ENCODE data around the gene DDX11.
"Not testable (repeated sequence)": the region's sequence is repeated elsewhere in the genome, so short reads cannot be mapped to it uniquely, and the experiment has no call there.

The DDX11 gene

DNA sequence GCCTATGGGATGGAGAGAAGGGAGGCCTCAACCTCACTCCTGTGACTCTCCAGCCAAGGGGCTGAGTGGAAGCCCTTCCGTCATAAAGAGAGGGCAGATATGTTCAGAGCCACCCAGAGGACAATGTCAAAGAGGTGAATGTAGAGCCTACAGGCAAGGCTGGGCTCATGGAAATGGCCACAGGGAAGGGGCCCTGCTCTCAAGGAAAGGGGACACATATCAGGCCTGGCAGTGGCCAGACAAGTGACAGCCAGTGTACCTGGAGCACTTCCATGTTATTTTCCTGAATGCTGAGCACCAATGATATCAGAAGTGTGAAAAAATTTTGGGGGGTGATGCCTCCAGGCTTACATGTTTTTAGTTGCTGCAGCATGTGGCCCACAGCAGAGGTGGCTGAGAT lies 36.6 kb upstream of the DDX11 start:
- Histone ChIP-seq H3K27me3 (replicated peaks; ENCODE audit: control insufficient read depth, insufficient read depth, low read length) (peaks cover 5% of the 10 kb centered on the region), H3K4me3 (ENCODE audit: low read length) (no peak overlapping the region), H3K9ac (ENCODE audit: low read length) (no peak overlapping the region), H3K4me1 (ENCODE audit: control insufficient read depth, insufficient read depth, low read length) (peaks cover 6% of the 10 kb centered on the region), H3K36me3 (ENCODE audit: control insufficient read depth, insufficient read depth, low read length, severe bottlenecking) (no peaks in the 10 kb centered on the region), H3K9me3 (ENCODE audit: control insufficient read depth, low read length) (no peaks in the 10 kb centered on the region)
- DNase-seq (ENCODE audit: low read depth): no peak

DNA sequence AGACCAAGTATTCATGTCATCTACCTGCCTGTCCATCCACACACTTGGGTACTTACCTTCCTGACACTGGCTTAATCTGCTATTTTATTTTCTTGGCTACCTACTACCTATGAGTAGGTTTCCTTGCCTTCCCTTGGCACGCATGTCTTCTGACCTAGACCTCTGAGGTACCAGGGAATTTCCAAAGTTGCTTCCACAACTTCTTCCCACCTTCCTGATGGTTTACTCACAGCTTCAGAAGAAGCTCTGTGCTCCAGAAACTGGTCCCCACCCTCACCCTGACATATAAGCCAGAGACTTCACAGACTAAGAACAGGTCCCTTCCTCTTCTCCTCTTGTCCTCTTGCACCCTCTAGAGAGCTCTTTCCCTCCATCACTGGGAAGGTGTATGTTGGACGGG lies 35.7 kb upstream of the DDX11 start:
- no peak for DNase-seq (ENCODE audit: low read depth)
- H3K4me3 ChIP-seq (ENCODE audit: low read length): no peak overlapping the region
- H3K9me3 ChIP-seq (ENCODE audit: control insufficient read depth, low read length): no peaks in the 10 kb centered on the region
- H3K9ac ChIP-seq (ENCODE audit: low read length): no peak overlapping the region
- no peaks in the 10 kb centered on the region for H3K36me3 ChIP-seq (ENCODE audit: control insufficient read depth, insufficient read depth, low read length, severe bottlenecking)
- peaks cover 5% of the 10 kb centered on the region for H3K27me3 ChIP-seq (replicated peaks; ENCODE audit: control insufficient read depth, insufficient read depth, low read length)
- peaks cover 6% of the 10 kb centered on the region for H3K4me1 ChIP-seq (ENCODE audit: control insufficient read depth, insufficient read depth, low read length)

DNA sequence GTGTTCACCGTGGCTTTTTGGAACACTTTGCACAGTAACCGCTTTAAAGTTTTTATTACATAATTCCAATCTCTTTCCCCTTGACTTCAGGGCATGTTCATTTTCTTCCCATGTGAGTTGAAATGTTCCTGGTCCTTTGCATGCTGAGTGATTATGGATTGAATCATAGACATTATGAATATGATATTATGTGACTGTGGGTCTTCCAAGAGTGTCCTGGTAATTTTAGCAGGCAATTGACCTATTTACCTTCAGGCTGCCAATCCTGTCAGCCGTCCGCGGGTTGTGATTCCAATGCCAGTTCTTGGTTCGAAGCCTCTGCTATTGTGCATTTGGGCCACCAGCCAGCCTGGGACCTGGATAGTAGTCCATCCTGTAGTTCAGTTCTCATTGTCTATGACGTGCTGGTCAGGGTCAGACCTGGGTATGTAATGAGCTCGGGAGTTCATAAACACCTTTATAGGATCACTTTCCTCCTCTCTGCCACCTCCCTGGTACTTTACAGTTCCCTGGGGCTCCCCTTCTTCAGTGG lies 32.6 kb upstream of the DDX11 start:
- H3K4me1 ChIP-seq (ENCODE audit: control insufficient read depth, insufficient read depth, low read length): peaks cover 6% of the 10 kb centered on the region
- no peaks in the 10 kb centered on the region for H3K9me3 ChIP-seq (ENCODE audit: control insufficient read depth, low read length)

DNA sequence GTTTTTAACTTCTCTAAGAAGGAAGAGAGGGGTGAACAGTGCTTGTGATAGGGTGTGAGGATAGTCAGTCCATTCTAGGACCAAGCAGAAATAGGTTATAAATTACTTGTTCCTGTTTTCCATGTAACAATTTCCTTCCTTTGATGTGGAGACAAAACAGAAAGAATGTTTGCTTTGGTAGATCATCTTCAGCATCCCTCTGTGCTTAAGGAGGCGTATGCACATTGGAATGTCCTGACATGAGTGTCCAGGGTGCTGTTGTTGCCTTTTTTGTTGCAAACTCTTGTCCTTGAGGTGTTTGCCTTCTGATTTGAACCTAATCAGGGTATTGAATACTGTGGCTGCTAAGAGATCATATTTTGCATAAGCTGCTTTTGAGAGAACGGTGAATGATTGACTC lies 23.5 kb upstream of the DDX11 start:
- not testable (repeated sequence) for H3K9ac ChIP-seq (ENCODE audit: low read length); H3K4me1 ChIP-seq (ENCODE audit: control insufficient read depth, insufficient read depth, low read length); H3K4me3 ChIP-seq (ENCODE audit: low read length); H3K9me3 ChIP-seq (ENCODE audit: control insufficient read depth, low read length); H3K36me3 ChIP-seq (ENCODE audit: control insufficient read depth, insufficient read depth, low read length, severe bottlenecking); DNase-seq (ENCODE audit: low read depth); H3K27me3 ChIP-seq (replicated peaks; ENCODE audit: control insufficient read depth, insufficient read depth, low read length)

More for the DNA sequence above, 32.6 kb upstream of the DDX11 start:
- no peak overlapping the region for H3K4me3 ChIP-seq (ENCODE audit: low read length)
- H3K36me3 ChIP-seq (ENCODE audit: control insufficient read depth, insufficient read depth, low read length, severe bottlenecking): no peaks in the 10 kb centered on the region
- DNase-seq (ENCODE audit: low read depth): no peak
- peaks cover 5% of the 10 kb centered on the region for H3K27me3 ChIP-seq (replicated peaks; ENCODE audit: control insufficient read depth, insufficient read depth, low read length)
- no peak overlapping the region for H3K9ac ChIP-seq (ENCODE audit: low read length)

DNA sequence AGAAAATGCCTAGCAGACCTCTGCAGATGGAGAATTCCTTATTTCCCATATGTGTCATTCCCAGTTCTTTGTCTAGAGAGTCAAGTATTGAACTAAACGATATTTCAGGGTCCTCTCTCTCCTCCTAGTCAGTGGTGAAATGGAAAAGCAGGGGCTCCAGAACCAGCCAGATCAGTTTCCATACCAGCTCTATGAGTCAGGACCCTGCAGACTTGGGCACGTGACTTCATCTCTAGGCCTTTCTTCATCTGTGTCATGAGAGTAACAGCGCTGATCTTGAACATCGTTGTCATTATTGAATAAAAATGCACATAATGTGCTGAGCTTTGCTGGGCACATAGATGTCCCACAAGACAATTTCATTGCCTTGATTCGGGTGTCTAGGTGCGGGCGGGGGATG lies 23.1 kb upstream of the DDX11 start:
- not testable (repeated sequence) for H3K4me1 ChIP-seq (ENCODE audit: control insufficient read depth, insufficient read depth, low read length); H3K9ac ChIP-seq (ENCODE audit: low read length); H3K27me3 ChIP-seq (replicated peaks; ENCODE audit: control insufficient read depth, insufficient read depth, low read length); H3K4me3 ChIP-seq (ENCODE audit: low read length); H3K36me3 ChIP-seq (ENCODE audit: control insufficient read depth, insufficient read depth, low read length, severe bottlenecking); H3K9me3 ChIP-seq (ENCODE audit: control insufficient read depth, low read length)
- peak; percentile 10 for DNase-seq (ENCODE audit: low read depth)

DNA sequence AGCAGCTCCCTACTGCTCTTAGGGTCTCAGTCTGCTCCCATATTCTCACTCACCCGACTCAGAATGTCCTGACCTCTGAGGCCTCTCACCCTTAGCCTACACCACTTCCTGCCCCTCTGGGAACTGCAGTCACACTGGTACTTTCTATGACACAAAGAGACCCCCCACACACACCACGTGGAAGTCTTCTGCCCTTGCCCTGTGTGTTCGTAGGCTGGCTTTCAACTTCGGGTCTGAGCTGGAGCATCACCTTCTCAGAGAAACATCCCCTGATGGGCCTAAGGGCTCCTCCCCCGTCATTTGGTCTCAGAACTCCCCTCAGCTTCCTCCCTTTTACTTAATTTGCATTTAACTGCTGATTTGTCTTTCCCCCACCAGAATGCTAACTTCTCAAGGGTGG lies 22.0 kb upstream of the DDX11 start:
- not testable (repeated sequence) for DNase-seq (ENCODE audit: low read depth); H3K9me3 ChIP-seq (ENCODE audit: control insufficient read depth, low read length); H3K4me3 ChIP-seq (ENCODE audit: low read length); H3K27me3 ChIP-seq (replicated peaks; ENCODE audit: control insufficient read depth, insufficient read depth, low read length); H3K36me3 ChIP-seq (ENCODE audit: control insufficient read depth, insufficient read depth, low read length, severe bottlenecking); H3K9ac ChIP-seq (ENCODE audit: low read length); H3K4me1 ChIP-seq (ENCODE audit: control insufficient read depth, insufficient read depth, low read length)

DNA sequence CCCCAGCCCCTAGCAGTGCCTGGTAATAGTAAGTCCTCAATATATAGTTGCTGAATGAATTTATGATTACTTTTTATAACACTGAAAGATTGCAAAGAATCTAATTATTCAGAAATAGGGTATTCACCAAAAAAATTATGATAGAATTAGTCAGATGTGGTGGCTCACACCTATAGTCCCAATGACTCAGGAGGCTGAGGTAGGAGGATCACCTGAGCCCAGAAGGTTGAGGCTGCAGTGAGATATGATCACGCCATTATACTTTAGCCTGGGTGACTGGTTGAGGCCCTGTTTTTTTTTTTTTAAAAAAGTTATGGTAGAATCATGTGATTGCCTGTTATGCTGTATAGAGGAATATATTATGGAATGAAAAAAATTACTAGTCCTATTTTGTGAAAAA lies 21.5 kb upstream of the DDX11 start:
- H3K4me1 ChIP-seq (ENCODE audit: control insufficient read depth, insufficient read depth, low read length); H3K9me3 ChIP-seq (ENCODE audit: control insufficient read depth, low read length); H3K36me3 ChIP-seq (ENCODE audit: control insufficient read depth, insufficient read depth, low read length, severe bottlenecking); DNase-seq (ENCODE audit: low read depth); H3K9ac ChIP-seq (ENCODE audit: low read length); H3K4me3 ChIP-seq (ENCODE audit: low read length); H3K27me3 ChIP-seq (replicated peaks; ENCODE audit: control insufficient read depth, insufficient read depth, low read length): not testable (repeated sequence)

DNA sequence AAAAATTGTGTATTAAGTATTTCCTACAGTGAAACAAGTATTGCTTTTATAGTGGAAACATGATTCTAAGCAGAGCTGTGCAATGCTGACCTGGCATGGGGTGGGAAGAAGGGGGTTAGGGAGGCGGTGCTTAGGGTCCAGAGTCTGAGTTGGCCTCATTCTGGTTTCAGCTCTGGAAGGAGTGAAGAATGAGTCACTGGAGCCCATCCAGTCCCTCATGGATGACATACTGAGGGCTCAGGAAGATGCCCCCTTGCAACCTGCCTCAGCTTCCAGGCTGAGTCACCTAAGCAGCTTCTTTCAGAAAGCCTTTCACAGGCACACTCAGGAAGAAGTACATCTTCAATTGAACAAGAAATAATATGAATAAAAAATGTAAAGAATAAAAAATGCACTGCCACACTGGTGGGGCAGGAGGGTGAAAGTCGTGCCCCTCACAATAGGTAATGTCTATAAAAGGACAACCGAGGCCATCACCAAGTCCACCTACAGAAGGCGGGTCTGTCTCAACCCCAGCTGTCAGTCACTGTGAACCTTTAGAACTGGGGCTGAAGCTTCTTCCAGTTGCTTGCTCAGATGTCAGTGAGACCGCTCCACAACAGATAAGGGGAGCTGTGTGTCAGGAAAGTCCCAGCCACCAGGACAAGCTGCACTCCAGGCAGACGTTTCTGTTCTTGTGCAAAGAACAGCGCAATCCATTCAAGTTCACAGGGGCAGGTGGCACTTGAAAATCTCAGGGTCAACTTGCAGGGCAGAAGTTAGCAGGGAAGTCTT lies 20.8 kb upstream of the DDX11 start:
- not testable (repeated sequence) for H3K36me3 ChIP-seq (ENCODE audit: control insufficient read depth, insufficient read depth, low read length, severe bottlenecking); H3K27me3 ChIP-seq (replicated peaks; ENCODE audit: control insufficient read depth, insufficient read depth, low read length); H3K4me3 ChIP-seq (ENCODE audit: low read length); H3K4me1 ChIP-seq (ENCODE audit: control insufficient read depth, insufficient read depth, low read length); H3K9me3 ChIP-seq (ENCODE audit: control insufficient read depth, low read length); H3K9ac ChIP-seq (ENCODE audit: low read length)
- peak; percentile 47 for DNase-seq (ENCODE audit: low read depth)

DNA sequence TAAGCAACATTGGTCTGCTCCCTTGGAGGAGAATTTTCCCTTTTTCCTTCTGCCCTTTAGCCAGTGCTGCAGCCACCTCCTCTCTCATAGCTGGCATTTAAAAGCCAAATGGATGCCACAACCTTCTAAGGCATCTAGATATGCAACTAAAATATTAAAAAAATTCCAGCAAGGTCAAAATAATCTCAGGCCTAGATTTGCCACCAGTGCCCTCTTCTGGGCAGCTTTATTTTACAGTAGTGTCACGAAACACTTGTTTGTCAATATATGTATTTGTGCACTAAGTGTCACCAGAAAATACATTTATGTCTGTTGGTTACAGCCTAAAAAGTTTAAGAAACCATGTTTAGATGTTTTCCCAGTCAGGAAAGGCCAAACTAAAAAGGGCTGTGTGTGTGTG lies 19.7 kb upstream of the DDX11 start:
- peak; percentile 53 for DNase-seq (ENCODE audit: low read depth)
- not testable (repeated sequence) for H3K27me3 ChIP-seq (replicated peaks; ENCODE audit: control insufficient read depth, insufficient read depth, low read length); H3K4me3 ChIP-seq (ENCODE audit: low read length); H3K4me1 ChIP-seq (ENCODE audit: control insufficient read depth, insufficient read depth, low read length); H3K36me3 ChIP-seq (ENCODE audit: control insufficient read depth, insufficient read depth, low read length, severe bottlenecking); H3K9me3 ChIP-seq (ENCODE audit: control insufficient read depth, low read length); H3K9ac ChIP-seq (ENCODE audit: low read length)

DNA sequence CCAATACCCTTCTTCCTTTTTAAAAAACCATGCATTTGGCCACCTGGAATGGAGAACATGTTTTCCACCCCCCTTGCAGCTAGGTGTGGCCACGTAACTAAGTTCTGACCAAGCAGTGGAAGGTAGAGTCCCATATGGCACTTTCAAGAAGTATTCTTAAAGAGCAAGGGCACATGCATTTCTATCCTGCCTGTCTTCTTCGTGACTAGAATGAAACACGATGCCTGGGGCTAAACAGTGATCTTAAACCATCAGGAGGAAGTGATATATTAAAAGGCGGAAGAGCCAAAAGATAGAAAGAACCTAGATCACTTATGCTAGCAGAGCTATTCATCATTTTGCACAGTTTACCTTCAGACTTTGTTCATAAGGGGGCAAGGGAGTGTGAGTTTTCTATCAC lies 16.0 kb upstream of the DDX11 start:
- Histone ChIP-seq H3K4me3 (ENCODE audit: low read length) (no peak overlapping the region), H3K4me1 (ENCODE audit: control insufficient read depth, insufficient read depth, low read length) (no peaks in the 10 kb centered on the region), H3K36me3 (ENCODE audit: control insufficient read depth, insufficient read depth, low read length, severe bottlenecking) (no peaks in the 10 kb centered on the region), H3K9me3 (ENCODE audit: control insufficient read depth, low read length) (no peaks in the 10 kb centered on the region), H3K9ac (ENCODE audit: low read length) (no peak overlapping the region), H3K27me3 (replicated peaks; ENCODE audit: control insufficient read depth, insufficient read depth, low read length) (no peaks in the 10 kb centered on the region)
- no peak for DNase-seq (ENCODE audit: low read depth)

DNA sequence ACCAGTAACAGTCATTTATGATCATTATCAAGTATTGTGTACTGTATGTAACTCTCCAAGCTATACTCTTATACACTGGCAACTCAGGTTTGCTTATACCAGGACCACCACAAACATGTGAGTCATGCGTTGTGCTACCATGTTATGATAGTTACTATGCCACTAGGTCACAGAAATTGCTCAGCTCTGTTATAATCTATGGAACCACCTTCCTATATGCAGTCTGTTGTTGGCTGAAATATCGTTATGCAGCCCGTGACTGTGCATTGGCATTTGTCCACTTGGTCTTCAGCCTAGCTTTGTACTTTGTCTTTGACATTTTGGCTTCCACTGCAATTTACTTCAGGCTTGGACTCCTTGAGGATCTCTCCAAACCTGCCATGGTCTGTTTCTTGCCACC lies 7.5 kb upstream of the DDX11 start:
- not testable (repeated sequence) for H3K27me3 ChIP-seq (replicated peaks; ENCODE audit: control insufficient read depth, insufficient read depth, low read length); DNase-seq (ENCODE audit: low read depth); H3K9me3 ChIP-seq (ENCODE audit: control insufficient read depth, low read length); H3K9ac ChIP-seq (ENCODE audit: low read length); H3K4me3 ChIP-seq (ENCODE audit: low read length); H3K36me3 ChIP-seq (ENCODE audit: control insufficient read depth, insufficient read depth, low read length, severe bottlenecking); H3K4me1 ChIP-seq (ENCODE audit: control insufficient read depth, insufficient read depth, low read length)

DNA sequence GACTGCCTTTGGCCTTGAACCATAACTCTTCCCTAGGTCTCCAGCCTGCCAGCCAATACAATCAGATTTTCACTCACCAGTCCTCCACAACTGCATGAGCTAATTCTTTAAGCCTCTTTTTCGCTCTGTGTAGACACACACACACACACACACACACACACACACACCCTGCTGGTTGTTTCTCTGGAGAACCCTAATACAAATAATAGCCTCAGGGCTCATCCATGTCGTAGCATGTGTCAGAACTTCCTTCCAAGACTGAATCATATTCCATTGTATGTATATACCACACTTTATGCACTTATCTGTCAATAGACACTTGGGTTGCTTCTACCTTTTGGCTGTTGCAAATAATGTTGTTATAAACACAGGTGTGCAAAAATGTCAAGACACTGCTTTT lies 6.0 kb upstream of the DDX11 start:
- not testable (repeated sequence) for H3K4me3 ChIP-seq (ENCODE audit: low read length); H3K9me3 ChIP-seq (ENCODE audit: control insufficient read depth, low read length); H3K9ac ChIP-seq (ENCODE audit: low read length); H3K4me1 ChIP-seq (ENCODE audit: control insufficient read depth, insufficient read depth, low read length); H3K27me3 ChIP-seq (replicated peaks; ENCODE audit: control insufficient read depth, insufficient read depth, low read length); H3K36me3 ChIP-seq (ENCODE audit: control insufficient read depth, insufficient read depth, low read length, severe bottlenecking); DNase-seq (ENCODE audit: low read depth)
